OCI-LY3 (cell line): Measurements from ENCODE around the gene HPD.
"Not testable (repeated sequence)": the region's sequence is repeated elsewhere in the genome, so short reads cannot be mapped to it uniquely, and the experiment has no call there.

Source experiments
- H2AFZ ChIP-seq: fragments of 200-600, 300-600 bp; shearing (Covaris generic); 2 replicates; pipeline ENCODE4 v1.6.0; 2014; ENCODE audit warnings: antibody characterized with exemption, low read depth, low read length
- H3K27ac ChIP-seq: fragments of 200-600, 300-600 bp; sonication (generic); 2 replicates; pipeline ENCODE4 v1.5.1; 2014; ENCODE audit warnings: mild to moderate bottlenecking, low read length, moderate library complexity, mixed read lengths
- H3K27me3 ChIP-seq: fragments of 200-600, 300-600 bp; sonication (generic); 2 replicates; pipeline ENCODE4 v1.6.1; 2014; ENCODE audit warnings: low read depth, low read length, mixed read lengths
- H3K36me3 ChIP-seq: fragments of 200-600, 300-600 bp; sonication (generic); replicated peaks from 2 replicates; pipeline ENCODE3; 2014; ENCODE audit warnings: low read depth, low read length, mixed read lengths
- H3K4me1 ChIP-seq: fragments of 300-600, 200-600 bp; sonication (generic); 2 replicates; pipeline ENCODE4 v1.6.1; 2014; ENCODE audit warnings: low read length, mixed read lengths
- H3K4me2 ChIP-seq: fragments of 200-600, 300-600 bp; sonication (generic); 2 replicates; pipeline ENCODE4 v1.6.1; 2014; ENCODE audit warnings: low read length, mixed read lengths
- H3K4me3 ChIP-seq: fragments of 300-600, 200-600 bp; sonication (generic); 2 replicates; pipeline ENCODE4 v1.5.1; 2014; ENCODE audit warnings: antibody characterized with exemption, mild to moderate bottlenecking, low read length, moderate library complexity
- H3K79me2 ChIP-seq: fragments of 300-600, 200-600 bp; shearing (Covaris generic); 2 replicates; pipeline ENCODE4 v1.6.1; 2014; ENCODE audit warnings: mild to moderate bottlenecking, low read length, mixed read lengths
- H3K9ac ChIP-seq: fragments of 300-600, 200-600 bp; shearing (Covaris generic); 2 replicates; pipeline ENCODE4 v1.6.0; 2014; ENCODE audit warnings: mild to moderate bottlenecking, low read length, moderate library complexity
- H3K9me3 ChIP-seq: fragments of 200-600, 300-600 bp; shearing (Covaris generic); 2 replicates; pipeline ENCODE4 v1.6.1; 2014; ENCODE audit warnings: low read length, mixed read lengths; ENCODE audit not compliant: insufficient read depth
- H4K20me1 ChIP-seq: fragments of 200-600, 300-600 bp; sonication (generic); 2 replicates; pipeline ENCODE4 v1.6.1; 2016; ENCODE audit warnings: low read length, mixed read lengths; ENCODE audit not compliant: insufficient read depth
- CTCF ChIP-seq: fragments of 200-600, 300-600 bp; sonication (generic); IDR thresholded peaks from 2 replicates; pipeline ENCODE4 v1.5.1; 2014; ENCODE audit warnings: antibody characterized with exemption, low read length, low read depth
- EZH2phosphoT487 ChIP-seq: fragments of 200-600 bp; shearing (Covaris generic); IDR thresholded peaks from 2 replicates; pipeline ENCODE4 v1.6.1; 2018; ENCODE audit warnings: antibody characterized with exemption, mixed run types, low read depth

HPD gene

GRCh38 chr12:121898287-121898686, 39.6 kb upstream of the HPD start:
- H3K9me3 ChIP-seq: no peaks in the 10 kb centered on the region
- no peak overlapping the region for H2AFZ ChIP-seq
- H4K20me1 ChIP-seq: no peaks in the 10 kb centered on the region
- no peak for TF ChIP-seq EZH2phosphoT487
- TF ChIP-seq CTCF: no peak
- H3K4me1 ChIP-seq: peaks cover 13% of the 10 kb centered on the region
- H3K27ac ChIP-seq: no peak overlapping the region
- H3K4me3 ChIP-seq: no peak overlapping the region
- H3K4me2 ChIP-seq: no peak overlapping the region
- peaks cover 9% of the 10 kb centered on the region for H3K79me2 ChIP-seq
- H3K27me3 ChIP-seq: no peaks in the 10 kb centered on the region
- H3K36me3 ChIP-seq: peaks cover 31% of the 10 kb centered on the region
- H3K9ac ChIP-seq: no peak overlapping the region

GRCh38 chr12:121894633-121895032, 36.0 kb upstream of the HPD start:
- H3K4me2 ChIP-seq: peak overlapping the region; percentile 46
- peaks cover 21% of the 10 kb centered on the region for H3K4me1 ChIP-seq
- H3K9ac ChIP-seq: no peak overlapping the region
- 0 out of 2 replicates have a peak overlapping the region, but pooled peaks have one; percentile 18 for H3K27ac ChIP-seq
- peaks cover 14% of the 10 kb centered on the region for H3K36me3 ChIP-seq
- H3K79me2 ChIP-seq: peaks cover 32% of the 10 kb centered on the region
- no peak overlapping the region for H3K4me3 ChIP-seq
- peak; percentile 46 for TF ChIP-seq CTCF
- no peak for TF ChIP-seq EZH2phosphoT487
- no peaks in the 10 kb centered on the region for H3K9me3 ChIP-seq
- H3K27me3 ChIP-seq: no peaks in the 10 kb centered on the region
- no peak overlapping the region for H2AFZ ChIP-seq
- H4K20me1 ChIP-seq: no peaks in the 10 kb centered on the region

GRCh38 chr12:121893961-121894460, 35.4 kb upstream of the HPD start:
- no peaks in the 10 kb centered on the region for H3K9me3 ChIP-seq
- TF ChIP-seq CTCF: no peak
- no peak for TF ChIP-seq EZH2phosphoT487
- no peak overlapping the region for H2AFZ ChIP-seq
- no peak overlapping the region for H3K4me3 ChIP-seq
- H3K4me1 ChIP-seq: peaks cover 24% of the 10 kb centered on the region
- peaks cover 38% of the 10 kb centered on the region for H3K79me2 ChIP-seq
- H3K9ac ChIP-seq: no peak overlapping the region
- H3K27ac ChIP-seq: peak overlapping the region; percentile 18; the same call in 1 of the 2 replicates
- no peaks in the 10 kb centered on the region for H3K27me3 ChIP-seq
- H3K36me3 ChIP-seq: peaks cover 13% of the 10 kb centered on the region
- H3K4me2 ChIP-seq: peak overlapping the region; percentile 46
- H4K20me1 ChIP-seq: no peaks in the 10 kb centered on the region

- Histone ChIP-seq H3K4me2 (no peak overlapping the region), H3K9ac (no peak overlapping the region), H3K36me3 (peaks cover 10% of the 10 kb centered on the region), H3K4me3 (no peak overlapping the region), H2AFZ (no peak overlapping the region), H3K9me3 (no peaks in the 10 kb centered on the region), H4K20me1 (no peaks in the 10 kb centered on the region), H3K79me2 (peaks cover 41% of the 10 kb centered on the region), H3K27me3 (no peaks in the 10 kb centered on the region), H3K27ac (no peak overlapping the region), H3K4me1 (peaks cover 26% of the 10 kb centered on the region)
- TF ChIP-seq CTCF: no peak
- TF ChIP-seq EZH2phosphoT487: no peak
Measured at GRCh38 chr12:121892673-121893561, 34.3 kb upstream of the HPD start.

- not testable (repeated sequence) for H3K27me3 ChIP-seq, H3K27ac ChIP-seq, H3K9me3 ChIP-seq, H3K36me3 ChIP-seq, H2AFZ ChIP-seq, H4K20me1 ChIP-seq
- peaks cover 30% of the 10 kb centered on the region for H3K4me1 ChIP-seq
- H3K9ac ChIP-seq: peak overlapping the region; percentile 78
- peaks cover 41% of the 10 kb centered on the region for H3K79me2 ChIP-seq
- H3K4me2 ChIP-seq: peak overlapping the region; percentile 83
- H3K4me3 ChIP-seq: peak overlapping the region; percentile 83
Measured at GRCh38 chr12:121889661-121890060, 31.0 kb upstream of the HPD start.
